HG02885 (cell line): ENCODE results near the gene HACD2.

Experiments used
- ATAC-seq: cut with Tn5 transposase; IDR thresholded peaks from one replicate; pipeline ENCODE4 v1.9.1; 2021; ENCODE audit warnings: mild to moderate bottlenecking; ENCODE audit not compliant: unreplicated experiment, poor library complexity

Gene HACD2

DNA sequence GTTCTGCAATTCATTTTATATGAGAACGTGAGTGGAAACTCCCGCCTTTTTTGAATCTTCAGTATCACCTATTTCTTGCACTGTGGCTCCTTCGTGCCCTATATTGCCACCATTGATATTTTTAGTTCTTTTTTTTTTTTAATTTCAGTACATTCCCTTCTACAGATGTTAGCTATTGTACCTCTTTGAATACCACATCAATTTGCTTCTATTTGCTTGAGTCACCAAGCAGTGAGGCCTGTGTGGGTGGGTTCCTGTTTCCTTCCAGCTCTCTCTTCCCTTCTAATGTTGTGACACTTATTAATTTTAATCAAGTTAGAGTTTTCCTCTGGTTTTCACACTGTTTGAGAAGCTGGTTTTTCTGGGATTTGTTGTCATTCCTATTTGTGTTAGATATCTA, 8.7 kb downstream of the HACD2 start:
- ATAC-seq: peak; percentile 69

DNA sequence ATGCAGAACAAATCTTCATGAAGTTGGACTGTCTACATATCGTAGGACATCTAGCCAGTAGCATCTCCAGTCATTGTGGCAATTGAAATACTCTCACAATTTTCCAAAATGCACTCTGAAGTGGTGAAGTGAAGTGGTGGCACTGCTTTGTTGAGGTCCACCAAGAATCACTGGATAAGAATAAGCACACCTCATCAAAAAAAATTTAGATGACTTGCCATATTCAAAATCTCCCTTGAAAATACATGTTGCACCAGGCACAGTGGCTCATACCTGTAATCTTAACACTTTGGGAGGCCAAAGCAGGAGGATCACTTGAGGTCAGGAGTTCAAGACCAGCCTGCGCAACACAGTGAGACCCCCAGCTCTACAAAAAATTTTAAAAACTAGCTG, 12.9 kb downstream of the HACD2 start:
- no peak for ATAC-seq

DNA sequence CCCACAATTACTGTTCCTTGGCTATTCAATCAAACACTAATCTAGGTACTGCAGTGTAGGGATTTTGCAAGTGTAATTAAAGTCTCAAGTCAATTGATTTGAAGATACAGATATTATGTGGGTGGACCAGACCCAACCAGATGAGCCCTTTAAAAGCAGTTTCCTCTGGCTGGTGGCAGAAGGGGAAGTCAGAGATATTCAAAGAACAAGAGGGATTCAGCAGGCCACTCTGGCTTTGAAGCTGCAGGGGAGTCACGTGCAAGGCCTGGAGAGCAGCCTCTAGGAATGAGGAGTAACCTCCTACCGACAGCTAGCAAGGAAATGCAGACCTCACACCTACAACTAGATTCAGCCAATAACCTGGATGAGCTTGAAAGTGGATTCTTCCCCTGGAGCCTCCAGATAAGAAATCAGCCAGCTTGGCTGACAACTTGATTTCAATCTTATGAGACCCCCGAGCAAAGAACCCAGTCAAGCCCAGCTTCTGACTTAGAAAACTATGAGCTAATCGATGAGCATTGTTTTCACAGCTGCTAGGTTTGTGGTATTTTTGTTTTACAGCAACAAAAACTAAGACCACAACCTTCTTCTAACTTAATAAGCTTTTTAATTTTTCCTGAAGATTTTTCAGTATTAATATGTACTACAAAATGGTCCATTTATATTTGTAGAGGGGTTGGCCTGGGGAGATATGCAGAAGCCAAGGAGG, 13.4 kb downstream of the HACD2 start:
- ATAC-seq: no peak

DNA sequence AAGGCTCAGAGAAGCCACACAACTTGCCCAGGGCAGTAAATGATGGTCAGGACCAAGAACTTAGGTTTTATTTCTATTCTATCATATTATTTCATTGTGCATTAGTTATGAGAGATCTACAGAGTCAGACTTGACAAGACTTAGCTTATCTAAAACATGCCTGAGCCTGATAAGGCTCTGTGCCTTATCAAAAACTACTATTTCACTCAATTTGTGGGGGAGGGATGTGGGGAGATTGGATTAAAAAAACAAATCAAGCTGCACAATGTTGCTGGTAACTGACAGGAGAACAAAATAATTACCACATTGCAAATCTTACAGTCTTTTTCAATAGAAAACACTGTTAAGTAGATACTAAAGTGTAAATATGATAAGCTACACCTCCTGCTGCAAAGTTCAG, 16.0 kb downstream of the HACD2 start:
- no peak for ATAC-seq

DNA sequence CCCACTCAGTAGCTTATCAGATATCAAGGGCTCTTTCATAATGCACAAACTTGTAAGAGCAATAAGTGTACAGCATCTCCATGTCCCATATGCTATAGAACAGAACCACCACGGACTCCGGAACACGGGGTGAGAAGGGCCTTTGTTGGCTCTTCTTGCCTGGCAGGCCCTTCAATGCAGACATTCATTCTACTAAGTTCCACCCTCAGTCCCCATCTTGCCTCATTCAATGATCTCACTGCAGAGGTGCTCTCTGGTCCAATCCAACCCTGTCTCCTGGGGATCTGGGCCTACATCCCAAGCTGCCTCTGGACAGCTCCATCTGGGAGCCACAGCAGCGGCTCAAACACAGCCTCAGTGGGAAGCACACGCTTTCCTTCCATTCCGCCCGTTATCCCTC, 16.8 kb downstream of the HACD2 start:
- no peak for ATAC-seq

DNA sequence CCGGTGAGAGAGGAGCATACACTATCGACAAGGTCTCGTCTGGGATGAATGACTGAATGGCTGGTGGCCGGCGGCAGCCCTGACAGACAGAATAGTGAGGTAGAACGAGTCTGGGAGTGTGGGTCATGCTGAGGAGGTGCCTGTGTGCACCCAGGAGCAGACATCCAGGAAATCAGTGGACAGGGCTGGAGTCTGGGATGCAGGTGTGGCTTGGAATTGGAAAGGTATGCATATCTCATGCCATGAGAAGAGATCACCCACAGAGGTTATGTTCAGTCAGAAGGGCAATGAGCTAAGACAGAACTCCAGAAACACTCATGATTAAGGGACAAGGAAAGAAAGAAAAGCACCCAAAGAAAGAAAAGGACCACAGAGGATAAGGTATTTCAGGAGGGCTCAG, 20.8 kb downstream of the HACD2 start:
- ATAC-seq: no peak

DNA sequence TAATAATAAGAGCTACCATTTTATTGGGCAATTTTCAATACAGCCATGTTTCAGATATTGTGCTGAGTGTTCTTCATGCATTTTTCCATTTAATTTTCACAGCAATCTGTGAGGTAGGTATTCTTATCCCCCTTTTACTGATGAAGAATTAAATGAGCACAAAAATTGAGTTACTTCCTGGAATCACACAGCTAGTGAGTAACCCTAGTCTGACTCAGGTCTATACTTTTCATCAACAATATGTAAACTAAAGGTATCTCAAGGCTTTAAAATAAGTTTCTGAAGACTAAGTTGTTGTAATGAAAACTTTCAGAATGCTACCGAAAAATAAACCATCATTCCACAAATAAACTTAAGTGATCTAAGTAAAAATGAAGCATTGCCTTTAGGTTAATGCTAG, 22.3 kb downstream of the HACD2 start:
- ATAC-seq: no peak

DNA sequence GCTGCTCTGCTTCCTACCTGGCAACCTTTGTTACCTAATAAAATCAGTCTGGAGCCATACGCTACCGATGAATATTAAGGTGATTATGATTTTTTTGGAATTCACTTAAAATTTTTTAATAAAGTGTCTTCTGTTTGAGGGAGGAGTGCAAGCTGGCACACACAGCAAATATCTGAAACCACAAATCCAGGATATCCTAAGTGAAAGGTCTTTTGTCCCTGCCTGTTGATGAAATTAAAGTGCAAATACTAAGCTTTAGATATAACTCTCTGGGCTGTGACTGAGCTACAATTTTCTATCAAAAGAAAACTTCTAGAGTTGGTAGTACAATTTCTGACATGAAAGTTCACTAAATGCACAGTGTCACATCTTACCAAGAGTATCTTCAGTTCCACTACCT, 23.7 kb downstream of the HACD2 start:
- no peak for ATAC-seq

DNA sequence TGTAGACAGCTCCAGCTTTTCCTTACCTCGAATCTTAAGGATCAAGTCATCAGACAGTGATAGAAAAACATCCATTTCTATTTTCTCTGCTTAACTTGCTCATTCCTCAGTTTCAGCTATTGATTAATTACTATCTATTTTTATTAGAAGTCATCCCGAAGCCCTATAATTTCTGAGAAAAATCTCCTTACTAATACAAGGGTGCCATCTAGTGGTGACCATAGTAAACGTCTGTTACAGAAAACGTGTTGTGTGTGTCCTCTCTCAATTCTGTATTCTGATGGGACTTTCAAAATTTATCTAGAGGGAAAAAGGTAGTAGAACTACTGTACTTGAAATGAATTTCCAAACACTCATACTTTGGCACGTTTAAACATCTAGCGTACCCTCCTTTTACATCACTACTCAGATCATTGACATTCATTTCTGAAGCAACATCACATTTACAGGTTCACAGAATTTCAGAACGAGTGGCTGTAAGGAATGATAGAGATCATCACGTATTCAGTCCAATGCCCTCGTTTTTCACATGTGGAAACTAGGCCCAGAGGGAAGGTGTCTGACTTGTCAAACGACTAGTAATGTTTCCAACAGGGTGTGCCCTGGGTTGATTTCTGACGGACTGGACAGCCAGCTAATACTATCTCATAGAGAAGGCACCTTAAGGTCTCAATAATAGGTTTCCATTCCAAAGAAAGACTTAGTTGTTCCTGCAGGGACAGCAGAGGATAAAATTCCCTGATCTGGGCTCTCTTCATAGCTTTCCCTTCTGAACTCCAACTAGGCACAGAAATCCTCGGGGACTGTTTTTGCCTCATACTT, 25.6 kb downstream of the HACD2 start:
- no peak for ATAC-seq

DNA sequence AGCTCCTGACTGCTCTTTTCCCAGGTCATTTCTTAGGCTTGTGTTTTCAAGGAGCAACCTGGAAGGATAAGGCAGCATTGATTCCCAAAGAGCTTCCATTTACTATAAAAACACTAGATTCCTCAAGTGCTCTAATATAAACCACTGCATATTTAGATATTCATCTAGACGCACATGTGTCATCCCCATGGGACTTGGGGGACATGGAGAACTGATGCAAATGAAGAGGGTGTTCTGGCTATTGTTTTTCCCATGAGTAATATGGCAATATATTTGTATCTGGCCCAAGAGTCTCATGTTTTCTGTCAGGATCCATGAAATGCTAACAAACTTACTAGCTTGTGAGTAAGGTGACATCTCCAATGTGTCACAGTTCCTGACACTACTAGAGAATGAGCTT, 31.3 kb downstream of the HACD2 start:
- no peak for ATAC-seq

DNA sequence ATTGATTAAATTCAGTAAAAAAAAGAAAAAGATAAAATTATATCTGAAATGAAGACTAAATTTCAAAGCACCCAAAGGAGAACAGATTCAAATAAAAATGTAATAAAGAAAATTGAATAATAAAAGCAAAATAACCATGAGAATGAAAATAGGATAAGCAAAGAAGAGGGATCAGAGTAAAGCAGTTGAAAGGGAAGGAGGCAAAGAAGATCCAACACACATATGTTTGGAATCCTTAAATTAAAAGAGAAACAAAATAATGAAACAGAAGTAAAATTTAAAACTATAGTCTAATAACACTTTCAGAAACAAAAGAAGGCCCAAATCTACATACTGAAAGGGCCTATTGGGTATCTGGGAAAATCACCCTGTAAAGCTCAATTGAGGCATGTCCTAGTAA, 32.1 kb downstream of the HACD2 start:
- ATAC-seq: no peak

DNA sequence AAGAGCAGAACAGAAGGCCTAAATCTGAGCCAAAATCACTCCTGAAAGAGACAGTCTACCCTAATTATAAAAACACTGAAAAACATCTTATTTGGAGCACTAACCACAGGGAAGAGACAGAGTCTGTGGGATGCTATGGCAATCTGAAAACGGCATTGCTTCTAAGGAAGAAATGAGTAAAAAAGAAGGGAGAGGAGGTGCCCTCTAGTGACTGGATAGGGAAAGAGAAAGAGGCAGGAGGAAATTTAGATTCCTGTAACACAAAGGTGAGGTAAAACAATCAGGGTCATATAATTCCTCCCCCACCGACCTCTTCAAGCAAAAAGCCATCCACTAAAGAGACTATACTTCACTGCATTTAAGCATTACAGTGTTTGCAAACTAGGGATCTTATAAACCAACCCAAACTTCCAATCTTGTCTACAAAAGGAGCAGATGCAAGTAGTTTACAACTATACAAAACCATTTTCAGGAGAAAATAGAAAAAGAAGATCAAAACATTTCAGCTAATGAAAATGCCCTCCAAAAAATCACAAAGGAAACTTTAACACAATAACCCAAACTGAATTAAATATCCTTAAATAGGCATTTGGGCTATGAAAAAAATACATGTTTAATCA, 32.6 kb downstream of the HACD2 start:
- ATAC-seq: no peak

DNA sequence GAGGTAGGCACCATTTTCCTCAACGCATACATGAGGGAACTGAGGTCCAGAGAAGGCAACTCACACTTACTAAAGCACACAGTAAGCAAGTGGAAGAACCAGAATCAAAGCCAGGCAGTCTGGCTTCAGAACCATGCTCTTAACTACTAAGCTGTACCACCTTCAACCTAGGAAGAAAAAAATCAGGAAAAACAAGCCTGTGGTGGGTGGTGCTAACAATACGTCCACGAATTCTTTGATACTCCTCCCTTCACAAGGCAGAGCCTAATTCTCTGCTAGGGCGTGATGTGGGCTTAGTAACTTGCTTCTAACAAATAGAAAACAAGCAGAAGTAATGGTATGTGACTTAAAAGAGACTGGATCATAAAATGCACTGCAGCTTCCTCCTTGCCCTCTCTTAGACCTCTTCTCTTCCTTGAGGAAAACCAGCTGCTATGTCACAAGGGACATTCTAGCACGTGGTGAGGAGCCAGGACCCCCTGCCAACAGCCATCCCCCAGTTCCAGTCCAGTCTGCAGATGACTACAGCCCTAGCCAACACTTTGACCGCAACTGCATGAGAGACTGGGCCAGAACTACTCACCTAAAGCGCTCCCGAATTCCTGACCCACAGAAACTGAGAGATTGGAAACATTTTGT, 36.9 kb downstream of the HACD2 start:
- no peak for ATAC-seq

DNA sequence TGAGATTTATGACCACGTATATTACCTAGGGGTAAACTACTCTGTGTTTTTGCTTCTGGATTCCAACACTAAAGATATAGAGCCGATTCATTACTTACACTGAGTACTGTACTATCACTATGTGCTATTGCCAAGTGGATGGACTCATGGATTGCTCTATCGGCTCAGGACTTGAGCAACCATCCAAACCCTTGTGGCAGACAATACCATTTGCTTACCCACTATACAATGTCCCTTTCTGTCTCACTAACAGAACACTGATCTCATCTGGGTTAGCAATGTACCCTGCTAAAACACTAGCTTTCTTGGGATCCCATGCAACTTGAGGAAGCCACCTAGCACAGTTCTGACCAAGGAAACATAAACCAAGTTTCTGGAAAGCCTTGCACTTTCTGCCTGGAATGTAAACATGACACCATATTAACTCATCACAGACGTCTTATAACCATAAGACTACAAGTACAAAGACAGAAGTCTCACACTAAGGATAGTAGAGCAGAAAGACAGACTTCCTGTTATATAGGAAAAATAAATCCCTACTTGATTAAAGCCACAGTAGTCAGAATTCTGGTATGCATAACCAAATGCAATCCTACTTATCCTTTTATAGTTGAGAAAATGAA, 38.6 kb downstream of the HACD2 start:
- ATAC-seq: no peak

DNA sequence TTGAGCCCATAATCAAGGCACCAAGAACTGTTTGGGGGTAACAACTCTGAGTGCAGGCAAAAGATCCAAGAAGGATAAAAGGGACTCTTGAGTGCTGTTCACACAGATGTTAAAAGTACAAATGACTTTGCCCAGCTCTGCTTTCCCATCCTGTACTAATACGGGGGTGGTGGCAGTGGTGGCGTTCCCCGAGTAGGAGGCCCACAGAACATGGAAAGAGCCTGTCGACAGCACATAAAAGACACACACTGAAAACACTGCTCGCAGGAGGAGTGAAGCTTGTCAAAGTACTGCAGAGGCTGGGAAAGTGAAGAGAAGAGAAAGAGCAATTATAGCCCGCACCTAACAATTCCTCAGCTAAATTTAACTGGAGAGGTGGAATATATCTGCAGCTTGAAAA, 40.9 kb downstream of the HACD2 start:
- ATAC-seq: no peak

DNA sequence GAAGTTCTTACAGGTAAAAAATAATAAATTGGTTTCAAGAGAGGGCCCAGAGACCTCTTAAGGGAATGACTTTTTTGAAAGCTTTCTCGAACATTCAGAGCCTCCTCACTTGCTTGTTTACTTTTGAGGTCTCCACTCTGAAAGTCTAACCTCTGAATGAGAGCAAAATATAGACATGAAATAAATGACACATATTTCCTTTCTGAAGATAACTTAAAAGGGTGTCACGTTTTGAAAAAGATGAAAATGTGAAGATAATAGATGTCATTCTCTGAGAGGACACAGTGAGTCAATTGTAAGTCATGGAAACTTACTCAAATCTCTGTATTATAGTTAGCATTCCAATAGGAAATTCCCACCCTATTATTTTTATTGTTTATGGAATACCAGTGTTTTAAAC, 44.6 kb downstream of the HACD2 start:
- ATAC-seq: no peak

DNA sequence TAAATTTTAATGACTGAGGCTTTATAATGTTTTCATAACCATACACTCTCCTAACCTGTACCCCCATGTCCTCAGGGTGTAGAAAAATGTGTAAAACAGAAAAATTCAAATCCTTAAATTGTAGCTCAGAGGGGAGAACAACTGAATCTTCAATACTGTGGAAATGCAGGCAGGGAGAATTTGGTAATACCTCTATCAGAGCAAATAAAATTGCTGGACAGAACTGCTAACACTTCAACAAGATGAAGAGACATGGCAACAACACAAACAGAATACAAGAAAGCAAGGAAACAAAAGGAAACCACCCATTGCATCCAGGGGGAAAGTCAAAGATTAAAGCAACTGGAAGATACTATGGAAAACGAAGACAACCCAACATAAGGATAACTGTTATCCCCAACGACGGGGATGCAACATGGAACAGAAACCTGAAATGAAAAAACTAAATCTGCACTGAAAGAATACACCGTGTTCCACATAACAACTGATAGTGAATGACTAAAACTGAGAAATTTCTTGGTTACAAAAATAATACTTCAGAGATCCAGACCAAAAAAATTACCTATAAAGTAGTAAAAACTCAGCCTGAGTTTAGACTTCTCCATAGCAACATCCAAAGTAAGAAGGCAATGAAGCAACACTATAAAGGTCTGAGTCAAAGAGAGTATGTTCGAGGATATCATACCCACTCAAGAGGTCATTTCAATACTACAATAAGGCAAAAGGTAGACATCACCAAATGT, 48.5 kb downstream of the HACD2 start:
- ATAC-seq: peak; percentile 77

DNA sequence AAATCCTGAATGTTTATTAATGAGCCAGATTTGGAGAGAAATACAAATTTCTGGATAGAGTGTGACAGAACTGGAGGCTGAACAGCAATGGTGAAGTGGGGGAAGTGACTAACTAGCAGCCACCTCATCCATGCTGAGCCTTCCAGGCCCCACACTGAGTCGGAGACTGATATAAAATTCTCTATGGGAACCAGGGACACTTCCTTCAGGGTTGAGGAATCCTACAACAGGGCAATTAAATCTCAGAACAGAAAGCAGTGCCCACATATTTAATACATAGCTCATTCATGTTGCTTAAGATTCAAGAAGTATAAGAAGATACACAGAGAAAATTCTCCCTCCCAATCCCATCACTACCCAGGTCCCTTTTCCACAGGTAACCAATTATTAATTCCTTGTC, 49.3 kb downstream of the HACD2 start:
- ATAC-seq: no peak

DNA sequence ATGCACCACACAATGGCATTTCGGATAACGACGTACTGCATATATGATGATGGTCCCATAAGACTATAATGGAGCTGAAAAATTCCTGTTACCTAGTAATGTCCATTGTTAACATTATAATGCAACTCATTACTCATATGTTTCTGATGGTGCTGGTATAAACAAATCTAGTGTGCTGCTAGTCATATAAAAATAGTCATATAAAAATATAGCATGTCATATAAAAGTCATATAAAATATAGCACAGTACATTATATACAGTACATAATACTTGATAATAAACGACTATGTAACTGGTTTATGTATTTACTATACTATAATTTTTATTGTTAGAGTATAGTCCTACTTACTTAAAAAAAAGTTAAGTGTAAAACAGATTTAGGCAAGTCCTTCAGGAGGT, 50.6 kb downstream of the HACD2 start:
- ATAC-seq: no peak

DNA sequence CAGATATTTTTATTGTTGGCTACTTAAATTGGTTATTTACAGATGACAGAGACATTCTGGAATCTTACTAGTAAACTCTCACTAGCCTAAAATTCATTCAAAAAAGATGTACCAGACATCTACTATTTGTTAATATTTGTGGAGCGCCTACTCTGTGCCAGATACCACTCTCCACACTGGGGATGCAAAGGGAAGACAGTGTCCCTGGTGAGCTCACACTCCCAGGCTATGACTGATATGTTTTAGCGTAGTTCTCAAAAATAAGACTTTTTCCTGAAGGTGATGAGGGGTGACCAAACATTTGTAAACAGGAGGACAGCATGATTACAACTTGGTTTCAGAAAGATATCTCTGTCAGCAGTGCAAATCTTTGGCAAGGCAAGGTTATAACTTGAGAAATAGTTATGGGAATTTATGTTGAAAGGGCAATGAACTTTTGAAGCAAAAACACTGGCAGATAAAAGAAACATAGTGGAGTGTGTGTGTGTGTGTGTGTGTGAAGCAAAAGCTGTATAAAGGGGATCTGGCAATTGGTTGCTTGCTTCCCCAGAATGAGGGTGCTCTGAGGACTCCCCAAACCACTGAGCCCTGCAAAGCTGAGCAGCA, 51.2 kb downstream of the HACD2 start:
- ATAC-seq: no peak
